Hematopoietic multipotent progenitor cell (in vitro differentiated cells): Measurements from ENCODE around the gene NOP53. TPM values are rescaled to one million over a fixed set of nuclear protein-coding genes. Genes with fewer than 3 reads are reported as not detected.
"Not testable (repeated sequence)": the region's sequence is repeated elsewhere in the genome, so short reads cannot be mapped to it uniquely, and the experiment has no call there.

Experiments used
- DNase-seq, 3 donors: peaks; one replicate each; pipeline ENCODE4 v3.0.0-alpha.2; 2011 to 2015; ENCODE audit warnings: low read depth in 2 of 3, low spot score in 2 of 3
- small RNA-seq: library from RNA; depleted of rRNA; stranded (forward); fragments of <200 nt; gene quantifications from one replicate; pipeline ENCODE3, GENCODE V24; 2012
- total RNA-seq: library from RNA; depleted of rRNA; stranded (reverse); fragments of >200 nt; gene quantifications from one replicate; pipeline ENCODE4 v1.2.3, GENCODE V29; 2012

Gene NOP53
- total RNA-seq, 1 donor: 308 TPM

DNA sequence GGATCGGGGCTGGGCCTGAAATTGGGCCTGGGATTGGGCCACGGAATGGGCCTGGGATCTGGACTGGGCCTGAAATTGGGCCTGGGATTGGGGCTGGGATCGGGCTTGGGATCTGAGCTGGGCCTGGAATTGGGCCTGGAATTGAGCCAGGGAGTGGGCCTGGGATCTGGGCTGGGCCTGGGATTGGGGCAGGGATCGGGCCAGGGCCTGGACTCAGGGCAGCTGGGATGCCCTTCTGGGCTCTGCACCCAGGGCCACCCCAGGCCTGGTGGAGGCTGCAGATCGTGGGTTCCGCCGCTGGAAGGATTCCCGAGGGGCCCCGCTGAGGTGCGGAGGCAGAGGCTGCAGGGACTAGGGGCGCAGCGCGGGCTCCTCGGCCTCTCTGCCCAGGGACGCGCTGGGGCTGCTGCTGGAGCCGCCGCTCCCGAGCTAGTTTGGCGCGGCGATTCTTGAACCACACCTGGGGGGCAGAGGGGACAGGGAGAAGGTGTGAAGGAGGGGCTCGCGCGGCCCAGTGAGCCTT, 57.2 kb downstream of the NOP53 start:
- DNase-seq: no peak

DNA sequence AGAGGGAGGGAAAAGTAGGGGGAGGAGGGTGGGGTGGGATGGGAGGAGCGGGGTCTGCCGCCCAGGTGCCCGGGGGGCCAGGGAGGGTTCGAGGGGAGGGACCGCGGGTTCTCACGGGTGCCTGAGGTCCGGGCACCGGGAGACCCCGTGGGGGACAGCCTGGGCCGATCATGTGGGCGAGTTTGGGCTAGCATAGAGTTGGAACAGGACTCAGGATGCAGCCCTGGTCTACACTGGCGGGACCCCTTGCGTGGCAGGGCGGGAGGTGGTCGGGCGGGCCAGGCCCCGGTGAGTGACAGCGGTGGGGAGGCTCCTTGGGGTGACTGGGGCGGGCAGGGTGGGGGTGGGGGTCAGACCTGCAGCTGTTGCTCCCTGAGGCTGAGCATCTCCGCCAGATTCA, 57.8 kb downstream of the NOP53 start:
- not testable (repeated sequence) for DNase-seq

DNA sequence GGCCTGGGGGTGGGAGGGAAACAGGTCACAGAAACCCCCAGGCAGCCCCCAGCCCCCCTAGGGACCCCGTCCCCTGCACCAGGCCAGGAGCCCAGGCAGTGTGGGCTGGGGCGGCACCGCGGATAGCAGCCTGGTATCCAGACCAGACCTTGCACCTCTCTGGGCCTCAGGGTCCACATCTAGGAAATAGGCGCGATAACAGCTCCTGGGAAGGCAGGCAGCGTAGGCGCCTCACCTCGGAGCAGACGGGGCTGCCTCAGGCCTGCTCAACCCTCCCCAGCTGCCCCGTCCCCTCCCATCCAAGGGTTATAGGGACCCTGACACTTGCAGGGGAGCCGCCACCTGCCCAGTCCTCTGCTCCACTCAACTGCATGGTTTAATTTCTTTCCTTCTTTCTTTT, 58.3 kb downstream of the NOP53 start:
- not testable (repeated sequence) for DNase-seq

DNA sequence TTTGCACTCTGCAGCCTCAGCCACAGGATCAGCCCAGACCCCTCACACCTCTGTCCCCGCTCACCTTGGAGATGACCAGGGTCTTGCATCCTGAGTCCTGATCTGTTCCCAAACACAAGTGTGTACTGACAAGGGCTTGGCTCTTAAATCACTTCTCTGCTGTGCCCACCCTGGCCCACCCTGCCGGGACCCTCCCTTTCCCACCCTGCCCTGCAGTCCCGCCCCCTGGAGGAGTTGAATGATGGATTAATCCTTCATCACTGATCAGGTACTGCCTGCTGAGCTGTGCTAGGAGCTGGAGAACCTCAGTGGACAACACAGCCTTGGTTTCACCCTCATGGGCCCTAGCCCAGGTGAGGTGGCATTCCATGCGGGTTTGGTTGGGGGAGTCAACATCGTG, 59.1 kb downstream of the NOP53 start, which contains the start of gene TPRX1:
Gene TPRX1 (minus strand): TSS at position 101 of the 400 bp plus-strand sequence. CDS start 12 bp downstream, at position 89.
- DNase-seq: not testable (repeated sequence)

DNA sequence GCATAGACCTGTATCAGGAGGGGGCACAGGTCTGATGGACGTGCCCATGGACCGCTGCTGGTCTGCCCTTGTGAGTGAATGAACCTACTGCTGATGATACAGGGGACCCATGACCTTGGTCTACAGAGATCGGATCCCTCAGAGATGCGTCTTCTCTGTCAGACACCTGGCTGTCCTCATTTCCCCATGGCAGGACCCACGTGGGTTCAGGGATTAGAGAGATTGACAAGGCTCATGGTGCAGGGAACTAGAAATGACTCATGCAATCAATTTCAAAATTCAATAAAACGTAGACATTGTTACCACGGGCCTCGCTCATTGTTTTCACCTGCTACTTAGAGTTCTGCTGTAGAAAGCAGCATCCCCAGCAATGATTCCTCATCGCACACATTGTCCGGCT, 60.0 kb downstream of the NOP53 start:
- no peak for DNase-seq

DNA sequence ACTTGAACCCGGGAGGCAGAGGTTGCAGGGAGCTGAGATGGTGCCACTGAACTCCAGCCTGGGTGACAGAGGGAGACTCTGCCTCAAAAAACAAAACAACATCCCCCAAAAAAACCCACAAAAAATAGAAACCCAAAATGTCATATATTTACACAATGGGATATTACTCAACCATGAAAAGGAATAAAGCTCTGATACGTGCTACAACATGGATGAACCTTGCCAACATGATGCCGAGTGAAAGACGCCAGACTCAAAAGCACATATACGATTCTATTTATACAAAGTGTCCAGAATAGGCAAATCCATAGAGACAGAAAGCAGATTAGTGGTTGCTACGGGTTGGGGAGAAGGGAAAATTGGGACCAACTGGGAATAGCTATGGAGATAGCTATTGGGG, 61.1 kb downstream of the NOP53 start:
- no peak for DNase-seq

Small RNA genes within 50 kb of the gene (small RNA-seq; reads per million reads assigned to genes)
- gene AC008745.1 (not detected), gene SNORD23 (not detected)

Other genes starting within 250 kb of the NOP53 start
- gene NAPA, start 230.5 kb upstream of the NOP53 start, total RNA-seq: 50.4 TPM
- under 0.01 TPM for gene ZNF541, start 172.4 kb upstream of the NOP53 start, total RNA-seq
- 10.8 TPM for gene BICRA, start 136.4 kb upstream of the NOP53 start, total RNA-seq
- gene EHD2, start 32.1 kb upstream of the NOP53 start, total RNA-seq: 51.7 TPM
- gene SELENOW, start 33.2 kb downstream of the NOP53 start, total RNA-seq: 77.6 TPM
- gene TPRX1, start 59.0 kb downstream of the NOP53 start, total RNA-seq: not detected
- not detected for gene CRX, start 76.4 kb downstream of the NOP53 start, total RNA-seq
- gene TPRX2, start 113.7 kb downstream of the NOP53 start, total RNA-seq: not detected
- gene SULT2A1, start 140.8 kb downstream of the NOP53 start, total RNA-seq: not detected
- not detected for gene BSPH1, start 246.6 kb downstream of the NOP53 start, total RNA-seq
- gene ELSPBP1, start 249.1 kb downstream of the NOP53 start, total RNA-seq: not detected